Common myeloid progenitor, CD34-positive (primary cell): ENCODE measurements around the gene RAD51B.
"Not testable (repeated sequence)": the region's sequence is repeated elsewhere in the genome, so short reads cannot be mapped to it uniquely, and the experiment has no call there.

Experiments
- CTCF ChIA-PET: fragments of 350-600 bp; sonication (Branson Sonifier 250); formaldehyde crosslinking; loops from one replicate; lab custom pipeline; 2021; ENCODE audit warnings: antibody characterized with exemption; lab: Charles Lee
- POLR2A ChIA-PET: fragments of 350-600 bp; sonication (Branson Sonifier 250); formaldehyde crosslinking; loops from one replicate; lab custom pipeline; 2021; ENCODE audit warnings: antibody characterized with exemption; lab: Charles Lee
- DNase-seq, 3 donors: peaks; one replicate each; pipeline versions ENCODE4 v3.0.0 to v3.0.0-alpha.2; 2013
- H3K27ac ChIP-seq, 2 experiments: 1 replicate in 1 of 2; 2 replicates in 1 of 2; pipeline ENCODE4 v1.7.0; 2013; ENCODE audit warnings: inconsistent platforms in 2 of 2, low read length in 2 of 2, mild to moderate bottlenecking in 2 of 2, low read depth in 1 of 2, moderate library complexity in 1 of 2; ENCODE audit not compliant: severe bottlenecking in 2 of 2, insufficient read depth in 1 of 2, poor library complexity in 1 of 2
- H3K27me3 ChIP-seq, 5 experiments: replicated peaks in 2 of 5; 1 replicate in 3 of 5; 2 replicates in 2 of 5; pipeline versions ENCODE4 v1.6.1 to v1.7.0; 2013; ENCODE audit warnings: low read length in 4 of 5, mild to moderate bottlenecking in 2 of 5, moderate library complexity in 2 of 5, inconsistent platforms in 1 of 5; ENCODE audit not compliant: insufficient read depth in 5 of 5, control insufficient read depth in 4 of 5
- H3K36me3 ChIP-seq, 4 experiments: 1 replicate in 2 of 4; 2 replicates in 2 of 4; pipeline versions ENCODE4 v1.6.1 to v1.7.0; 2013; ENCODE audit warnings: low read length in 3 of 4, control low read depth in 1 of 4, mild to moderate bottlenecking in 1 of 4; ENCODE audit not compliant: control insufficient read depth in 4 of 4, insufficient read depth in 4 of 4
- H3K4me1 ChIP-seq, 4 experiments: 1 replicate in 3 of 4; 2 replicates in 1 of 4; pipeline versions ENCODE4 v1.6.1 to v1.7.1; 2013; ENCODE audit warnings: low read length in 3 of 4, mild to moderate bottlenecking in 3 of 4, control low read depth in 1 of 4, inconsistent platforms in 1 of 4, moderate library complexity in 1 of 4; ENCODE audit not compliant: control insufficient read depth in 4 of 4, insufficient read depth in 4 of 4; ENCODE audit errors: control extremely low read depth in 1 of 4
- H3K4me3 ChIP-seq, 7 experiments: 1 replicate in 4 of 7; 2 replicates in 3 of 7; pipeline versions ENCODE4 v1.5.1 to v1.7.0; 2013; ENCODE audit warnings: mild to moderate bottlenecking in 7 of 7, low read length in 6 of 7, moderate library complexity in 6 of 7, inconsistent platforms in 2 of 7, low read depth in 2 of 7, control low read depth in 1 of 7; ENCODE audit not compliant: insufficient read depth in 4 of 7, control insufficient read depth in 1 of 7; ENCODE audit errors: extremely low read depth in 1 of 7
- H3K9me3 ChIP-seq, 5 experiments: 1 replicate in 4 of 5; 2 replicates in 1 of 5; pipeline versions ENCODE4 v1.6.1 to v1.7.1; 2013; ENCODE audit warnings: low read length in 4 of 5, mild to moderate bottlenecking in 2 of 5, inconsistent platforms in 1 of 5, low read depth in 1 of 5, moderate library complexity in 1 of 5; ENCODE audit not compliant: control insufficient read depth in 4 of 5, insufficient read depth in 2 of 5; ENCODE audit errors: control extremely low read depth in 1 of 5
- WGBS: methylation state at CpG from one replicate; pipeline ENCODE4 v1.1.5; 2013; ENCODE audit not compliant: insufficient coverage; 5-methylcytosine and 5-hydroxymethylcytosine counted together

Gene RAD51B

DNA sequence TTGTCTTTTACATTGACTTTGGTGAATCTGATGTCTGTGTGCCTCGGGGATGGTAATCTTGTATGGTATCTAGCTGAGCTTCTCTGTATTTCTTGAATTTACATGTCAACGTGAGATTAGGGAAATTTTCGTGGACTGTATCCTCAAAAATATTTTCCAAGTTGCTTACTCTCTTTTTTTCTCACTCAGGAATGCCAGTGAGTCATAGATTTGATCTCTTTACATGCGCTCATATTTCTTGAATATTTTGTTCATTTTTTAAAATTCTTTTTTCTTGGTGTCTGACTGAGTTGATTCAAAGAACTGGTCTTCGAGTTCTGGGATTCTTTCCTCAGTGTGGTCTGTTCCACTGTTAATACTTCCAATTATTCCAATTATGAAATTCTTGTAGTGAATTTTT lies 207.7 kb downstream of the RAD51B start:
- 100% methylated on average over 2 of the region's 5 CpGs for WGBS
- H3K27me3 ChIP-seq, result no peaks in the 10 kb centered on the region
- DNase-seq, result no peak
- H3K36me3 ChIP-seq, result peaks cover 0 to 3% (median 0%) of the 10 kb centered on the region in 4 experiments
- no peak overlapping the region for H3K27ac ChIP-seq
- ChIA-PET CTCF (interaction anchor here (1.0 to 1.5 kb wide), 2 partner anchors 9 to 58 kb away, joined by 3 read pairs; no protein-coding TSS in a partner anchor), POLR2A (no interaction called here)
- no peak overlapping the region for H3K4me3 ChIP-seq
- no peaks in the 10 kb centered on the region for H3K4me1 ChIP-seq
- H3K9me3 ChIP-seq, result peaks cover 0 to 38% (median 11%) of the 10 kb centered on the region in 5 experiments

DNA sequence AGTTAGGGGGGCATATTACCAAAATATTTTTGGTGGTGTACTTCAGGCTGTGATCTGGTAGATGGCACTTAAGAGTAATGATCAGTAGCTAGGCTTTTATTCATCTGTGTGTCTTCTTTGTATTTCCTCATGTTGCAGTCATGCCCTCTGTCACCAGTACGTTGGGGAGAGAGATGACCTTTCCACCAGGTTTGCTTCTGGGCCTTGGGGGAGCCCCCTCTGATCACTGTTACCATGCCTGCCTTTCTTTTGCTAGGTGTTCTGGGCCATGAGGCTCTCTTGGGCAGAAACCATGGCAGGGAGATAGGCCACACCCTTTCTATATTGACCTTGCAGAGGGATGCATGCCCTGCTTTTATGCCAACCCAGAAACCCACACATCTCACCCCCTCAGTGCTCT lies 208.5 kb downstream of the RAD51B start:
- Histone ChIP-seq H3K4me3 (no peak overlapping the region), H3K36me3 (peaks cover 0 to 3% (median 0%) of the 10 kb centered on the region in 4 experiments), H3K9me3 (peaks cover 0 to 31% (median 11%) of the 10 kb centered on the region in 5 experiments), H3K27me3 (no peaks in the 10 kb centered on the region), H3K4me1 (no peaks in the 10 kb centered on the region), H3K27ac (no peak overlapping the region)
- POLR2A ChIA-PET, result no interaction called here
- DNase-seq, result no peak
- 100% methylated on average over 1 of the region's 1 CpG for WGBS
- CTCF ChIA-PET, result interaction anchor here (1.3 kb wide), 1 partner anchor 11 kb away, joined by 3 read pairs; no protein-coding TSS in a partner anchor

DNA sequence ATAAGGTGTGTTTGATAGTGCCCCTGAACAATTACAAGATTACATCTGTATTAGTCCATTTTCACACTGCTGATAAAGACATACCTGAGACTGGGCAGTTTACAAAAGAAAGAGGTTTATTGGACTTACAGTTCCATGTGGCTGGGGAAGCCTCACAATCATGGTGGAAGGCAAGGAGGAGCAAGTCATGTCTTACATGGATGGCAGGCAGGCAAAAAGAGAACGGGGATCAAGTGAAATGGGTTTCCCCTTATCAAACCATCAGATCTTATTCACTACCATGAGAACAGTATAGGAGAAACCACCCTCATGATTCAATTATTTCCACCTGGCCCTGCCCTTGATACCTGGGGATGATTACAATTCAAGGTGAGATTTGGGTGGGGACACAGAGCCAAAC lies 211.4 kb downstream of the RAD51B start:
- CTCF ChIA-PET, POLR2A ChIA-PET, H3K4me3 ChIP-seq, H3K27ac ChIP-seq, H3K4me1 ChIP-seq, H3K27me3 ChIP-seq, DNase-seq, H3K36me3 ChIP-seq: not testable (repeated sequence)
- WGBS, result no CpG with 5 or more reads among the region's 1 CpG
- peaks cover 0 to 27% (median 9%) of the 10 kb centered on the region in 5 experiments for H3K9me3 ChIP-seq

DNA sequence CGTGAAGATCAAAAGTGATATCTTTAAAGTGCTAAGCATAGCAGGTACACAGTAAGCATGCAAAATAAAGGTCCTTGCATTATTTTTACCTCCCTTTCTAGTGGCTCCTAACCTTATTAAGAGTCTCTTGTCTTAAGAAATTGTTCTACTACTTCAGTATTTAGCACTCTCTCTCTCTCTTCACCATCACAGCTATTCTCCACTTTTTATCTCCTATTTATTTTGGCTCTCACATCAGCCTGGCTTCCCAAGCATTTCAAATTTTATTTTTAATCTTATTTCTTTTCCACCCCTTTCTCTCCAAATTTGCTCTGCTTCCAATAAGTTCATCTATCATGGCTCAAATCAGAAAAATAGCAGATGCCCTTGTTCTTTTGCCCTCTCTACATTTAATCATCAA lies 212.6 kb downstream of the RAD51B start:
- no CpG with 5 or more reads among the region's 1 CpG for WGBS
- Histone ChIP-seq H3K36me3 (peaks cover 0 to 3% (median 0%) of the 10 kb centered on the region in 4 experiments), H3K27me3 (no peaks in the 10 kb centered on the region), H3K4me3 (no peak overlapping the region), H3K4me1 (no peaks in the 10 kb centered on the region), H3K27ac (no peak overlapping the region), H3K9me3 (peaks cover 0 to 24% (median 9%) of the 10 kb centered on the region in 5 experiments)
- CTCF ChIA-PET, result no interaction called here
- POLR2A ChIA-PET, result no interaction called here
- no peak for DNase-seq

DNA sequence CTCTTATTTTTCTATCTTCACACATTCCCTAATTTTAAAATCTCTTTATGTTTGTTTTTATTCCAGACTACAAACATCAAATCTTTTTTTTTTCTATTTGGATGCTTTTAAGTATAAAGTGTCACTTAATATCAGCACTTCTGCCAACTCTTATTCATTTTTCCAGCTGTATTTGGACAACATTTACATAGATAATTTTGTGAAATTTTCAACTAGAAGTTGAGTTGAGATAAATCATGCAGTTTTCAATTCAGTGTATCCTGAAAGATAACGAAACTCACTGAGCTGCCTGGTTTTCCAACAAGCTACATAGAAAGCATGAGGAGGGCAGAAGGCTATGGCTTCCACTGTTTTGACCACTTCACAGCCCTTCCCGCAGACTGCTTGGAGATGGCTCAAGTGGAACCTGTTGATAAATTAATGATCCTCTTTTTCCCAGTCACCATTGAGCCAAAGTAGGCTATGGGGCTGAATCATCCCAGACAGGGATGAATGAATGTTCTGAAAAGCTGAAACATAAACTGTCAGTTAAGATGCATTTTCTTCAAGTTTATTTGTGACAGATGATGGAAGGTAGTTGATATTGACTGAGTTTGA lies 213.9 kb downstream of the RAD51B start:
- no peak overlapping the region for H3K4me3 ChIP-seq
- peaks cover 0 to 3% (median 0%) of the 10 kb centered on the region in 4 experiments for H3K36me3 ChIP-seq
- H3K27me3 ChIP-seq, result no peaks in the 10 kb centered on the region
- H3K27ac ChIP-seq, result no peak overlapping the region
- 89% methylated on average over 1 of the region's 2 CpGs for WGBS
- H3K9me3 ChIP-seq, result peaks cover 0 to 18% (median 9%) of the 10 kb centered on the region in 5 experiments
- CTCF ChIA-PET, result no interaction called here
- POLR2A ChIA-PET, result no interaction called here
- no peak for DNase-seq
- no peaks in the 10 kb centered on the region for H3K4me1 ChIP-seq

DNA sequence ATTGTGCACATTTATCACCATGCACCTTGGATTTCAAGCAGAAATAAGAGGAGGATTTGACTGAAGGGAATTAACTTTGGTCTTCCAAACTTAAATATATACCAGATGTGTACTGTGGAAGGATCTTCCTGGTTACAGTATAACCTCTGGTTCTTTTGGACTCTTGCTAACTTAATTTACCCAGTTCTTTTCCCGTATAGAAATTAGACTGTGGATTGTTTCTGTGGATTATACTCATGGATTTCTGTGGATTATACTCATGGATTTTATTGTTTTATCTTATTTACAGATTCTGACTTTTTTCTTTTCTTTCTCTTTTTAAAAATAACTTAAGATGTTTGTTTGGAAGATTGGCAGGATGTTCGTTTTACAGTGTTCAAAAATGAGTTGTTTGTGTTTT lies 215.3 kb downstream of the RAD51B start:
- no peak overlapping the region for H3K27ac ChIP-seq
- no CpG with 5 or more reads among the region's 2 CpGs for WGBS
- H3K27me3 ChIP-seq, result no peaks in the 10 kb centered on the region
- ChIA-PET CTCF (no interaction called here), POLR2A (no interaction called here)
- DNase-seq, result no peak
- H3K36me3 ChIP-seq, result no peaks in the 10 kb centered on the region
- H3K4me3 ChIP-seq, result no peak overlapping the region
- no peaks in the 10 kb centered on the region for H3K4me1 ChIP-seq
- H3K9me3 ChIP-seq, result peaks cover 0 to 10% (median 2%) of the 10 kb centered on the region in 5 experiments

DNA sequence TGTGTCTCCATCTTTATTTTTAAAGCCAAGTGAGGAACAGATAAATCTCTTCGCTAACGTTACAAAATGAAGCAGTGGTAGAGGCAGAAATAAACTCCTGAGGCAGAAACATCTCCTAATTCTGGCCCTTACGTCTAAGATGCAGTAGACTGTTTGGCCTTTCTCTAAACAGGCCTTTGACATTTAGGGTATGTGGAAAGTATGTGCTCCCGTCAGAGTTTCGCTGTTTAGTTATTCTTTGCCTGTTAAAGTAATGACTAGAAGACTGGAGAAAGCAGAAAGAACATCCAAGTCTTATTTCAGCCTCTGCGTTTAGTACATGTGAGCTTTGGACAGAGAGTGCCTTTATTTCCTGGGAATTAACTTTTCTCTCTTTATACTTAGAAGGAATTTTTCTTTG lies 216.6 kb downstream of the RAD51B start:
- no peaks in the 10 kb centered on the region for H3K27me3 ChIP-seq
- CTCF ChIA-PET, result interaction anchor here (1.0 kb wide), 1 partner anchor 9 kb away, joined by 3 read pairs; no protein-coding TSS in a partner anchor

More for the DNA sequence above, 216.6 kb downstream of the RAD51B start:
- Histone ChIP-seq H3K4me3 (no peak overlapping the region), H3K4me1 (no peaks in the 10 kb centered on the region), H3K9me3 (peaks cover 0 to under 1% (median 0%) of the 10 kb centered on the region in 5 experiments), H3K36me3 (no peaks in the 10 kb centered on the region), H3K27ac (no peak overlapping the region)
- DNase-seq, result no peak
- POLR2A ChIA-PET, result no interaction called here
- 100% methylated on average over 2 of the region's 6 CpGs for WGBS
